ENCODE results near the gene EDN2. TPM values are rescaled to one million over a fixed set of nuclear protein-coding genes. Genes with fewer than 3 reads are reported as not detected.
A peak's percentile ranks its signal among the peaks of the same experiment; 100 is the strongest.

Gene EDN2
- total RNA-seq (2014; rRNA removed; shearing (Covaris generic)) = 0.55 and 0.81 TPM in 2 replicates

GRCh38 chr1:41484402-41485241 is at the start of gene EDN2:
Gene EDN2 (minus strand): TSS chr1:41484683. CDS start chr1:41484601, 82 bp downstream.
- Histone ChIP-seq H3K27me3 (ENCODE audit: control insufficient read depth, insufficient read depth, low read length) (no peaks in the 10 kb centered on the region; the same call in 1 of the 2 replicates), H3K4me3 (ENCODE audit: insufficient read depth, low read depth, low read length) (no peak within 1 kb of the TSS), H3K36me3 (replicated peaks; ENCODE audit: control insufficient read depth, insufficient read depth, low read length) (no peaks in the 10 kb centered on the region)
- peak; percentile 92 for DNase-seq

DNA sequence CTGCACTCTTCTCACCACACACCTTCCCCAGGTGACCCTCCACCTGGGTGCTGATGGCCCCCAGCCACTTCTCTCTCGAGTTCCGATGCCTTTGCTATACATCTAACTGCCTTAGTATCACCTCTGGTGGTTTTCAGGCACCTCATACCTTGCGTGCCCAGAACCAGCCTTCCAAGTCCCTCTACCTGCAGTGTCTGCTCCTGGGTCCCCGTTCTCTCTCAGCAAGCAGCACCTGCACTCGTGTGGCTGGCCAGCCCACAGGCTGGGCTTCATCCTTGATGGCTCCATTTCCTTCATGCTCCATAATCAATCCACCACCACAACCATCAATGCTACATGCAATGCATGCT is 49.2 kb upstream of the EDN2 start:
- Histone ChIP-seq H3K4me3 (ENCODE audit: insufficient read depth, low read depth, low read length) (no peak overlapping the region), H3K27me3 (ENCODE audit: control insufficient read depth, insufficient read depth, low read length) (no peaks in the 10 kb centered on the region), H3K36me3 (replicated peaks; ENCODE audit: control insufficient read depth, insufficient read depth, low read length) (no peaks in the 10 kb centered on the region)
- no peak for DNase-seq

GRCh38 chr1:41533016-41533730 is 48.7 kb upstream of the EDN2 start:
- no peak overlapping the region for H3K4me3 ChIP-seq (ENCODE audit: insufficient read depth, low read depth, low read length)
- H3K36me3 ChIP-seq (replicated peaks; ENCODE audit: control insufficient read depth, insufficient read depth, low read length) = no peaks in the 10 kb centered on the region
- DNase-seq = no peak
- H3K27me3 ChIP-seq (ENCODE audit: control insufficient read depth, insufficient read depth, low read length) = no peaks in the 10 kb centered on the region

GRCh38 chr1:41532206-41532975 is 47.9 kb upstream of the EDN2 start:
- DNase-seq = no peak
- H3K4me3 ChIP-seq (ENCODE audit: insufficient read depth, low read depth, low read length) = no peak overlapping the region
- no peaks in the 10 kb centered on the region for H3K36me3 ChIP-seq (replicated peaks; ENCODE audit: control insufficient read depth, insufficient read depth, low read length)
- no peaks in the 10 kb centered on the region for H3K27me3 ChIP-seq (ENCODE audit: control insufficient read depth, insufficient read depth, low read length)

GRCh38 chr1:41530411-41530810 is 45.9 kb upstream of the EDN2 start:
- no peak for DNase-seq
- Histone ChIP-seq H3K27me3 (ENCODE audit: control insufficient read depth, insufficient read depth, low read length) (no peaks in the 10 kb centered on the region), H3K4me3 (ENCODE audit: insufficient read depth, low read depth, low read length) (no peak overlapping the region), H3K36me3 (replicated peaks; ENCODE audit: control insufficient read depth, insufficient read depth, low read length) (no peaks in the 10 kb centered on the region)

GRCh38 chr1:41529621-41530395 is 45.3 kb upstream of the EDN2 start:
- no peaks in the 10 kb centered on the region for H3K36me3 ChIP-seq (replicated peaks; ENCODE audit: control insufficient read depth, insufficient read depth, low read length)
- no peaks in the 10 kb centered on the region for H3K27me3 ChIP-seq (ENCODE audit: control insufficient read depth, insufficient read depth, low read length)
- DNase-seq = no peak
- no peak overlapping the region for H3K4me3 ChIP-seq (ENCODE audit: insufficient read depth, low read depth, low read length)

- Histone ChIP-seq H3K27me3 (ENCODE audit: control insufficient read depth, insufficient read depth, low read length) (no peaks in the 10 kb centered on the region), H3K36me3 (replicated peaks; ENCODE audit: control insufficient read depth, insufficient read depth, low read length) (no peaks in the 10 kb centered on the region), H3K4me3 (ENCODE audit: insufficient read depth, low read depth, low read length) (no peak overlapping the region)
- no peak for DNase-seq
Observed at GRCh38 chr1:41528726-41529605, 44.5 kb upstream of the EDN2 start.

- Histone ChIP-seq H3K36me3 (replicated peaks; ENCODE audit: control insufficient read depth, insufficient read depth, low read length) (no peaks in the 10 kb centered on the region), H3K27me3 (ENCODE audit: control insufficient read depth, insufficient read depth, low read length) (no peaks in the 10 kb centered on the region), H3K4me3 (ENCODE audit: insufficient read depth, low read depth, low read length) (no peak overlapping the region)
- no peak for DNase-seq
Observed at GRCh38 chr1:41528106-41528505, 43.6 kb upstream of the EDN2 start.

DNA sequence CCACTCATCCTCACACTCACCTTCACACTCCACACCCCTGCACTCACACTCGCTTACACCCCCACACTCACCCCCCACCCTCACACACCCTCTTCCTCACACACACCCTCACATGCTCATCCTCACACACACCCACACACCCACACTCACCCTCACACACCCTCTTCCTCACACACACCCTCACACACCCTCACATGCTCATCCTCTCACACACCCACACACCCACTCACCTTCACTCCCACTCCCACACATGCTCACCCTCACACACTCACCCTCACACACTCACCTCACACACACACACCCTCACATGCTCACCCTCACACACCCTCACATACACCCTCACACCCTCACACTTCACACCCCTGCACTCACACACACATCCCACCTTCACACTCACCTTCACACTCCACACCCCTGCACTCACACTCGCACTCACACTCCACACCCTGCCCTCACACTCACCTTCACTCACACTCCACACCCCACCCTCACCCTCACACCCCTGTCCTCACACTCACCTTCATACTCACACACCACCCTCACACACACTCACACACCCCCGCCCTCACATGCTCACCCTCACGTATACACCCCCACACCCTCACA is 42.6 kb upstream of the EDN2 start:
- H3K4me3 ChIP-seq (ENCODE audit: insufficient read depth, low read depth, low read length) = no peak overlapping the region
- H3K27me3 ChIP-seq (ENCODE audit: control insufficient read depth, insufficient read depth, low read length) = no peaks in the 10 kb centered on the region
- no peak for DNase-seq
- H3K36me3 ChIP-seq (replicated peaks; ENCODE audit: control insufficient read depth, insufficient read depth, low read length) = no peaks in the 10 kb centered on the region

- Histone ChIP-seq H3K36me3 (replicated peaks; ENCODE audit: control insufficient read depth, insufficient read depth, low read length) (no peaks in the 10 kb centered on the region), H3K4me3 (ENCODE audit: insufficient read depth, low read depth, low read length) (no peak overlapping the region), H3K27me3 (ENCODE audit: control insufficient read depth, insufficient read depth, low read length) (no peaks in the 10 kb centered on the region)
- no peak for DNase-seq
Observed at GRCh38 chr1:41525891-41526587, 41.6 kb upstream of the EDN2 start.

- Histone ChIP-seq H3K36me3 (replicated peaks; ENCODE audit: control insufficient read depth, insufficient read depth, low read length) (no peaks in the 10 kb centered on the region), H3K27me3 (ENCODE audit: control insufficient read depth, insufficient read depth, low read length) (no peaks in the 10 kb centered on the region), H3K4me3 (ENCODE audit: insufficient read depth, low read depth, low read length) (no peak overlapping the region)
- DNase-seq = no peak
Observed at GRCh38 chr1:41524676-41525675, 40.5 kb upstream of the EDN2 start.
